Neural cell (in vitro differentiated cells): Measurements from ENCODE around the gene TTC21B. TPM values are rescaled to one million over a fixed set of nuclear protein-coding genes. Genes with fewer than 3 reads are reported as not detected.

ENCODE experiments used
- H2AFZ ChIP-seq: fragments of 200-600, 300-800 bp; sonication (generic), shearing (Covaris generic); 2 replicates; pipeline ENCODE4 v1.6.0; 2014; ENCODE audit warnings: low read depth, mild to moderate bottlenecking, antibody characterized with exemption, low read length, moderate library complexity
- H3F3A ChIP-seq: fragments of 200-600 bp; shearing (Covaris generic); 2 replicates; pipeline ENCODE4 v1.6.1; 2016; ENCODE audit warnings: mild to moderate bottlenecking, moderate library complexity, mixed read lengths, antibody characterized with exemption, low read length; ENCODE audit not compliant: insufficient read depth, poor library complexity, severe bottlenecking
- H3K27ac ChIP-seq: fragments of 200-600, 300-800 bp; sonication (generic), shearing (Covaris generic); 2 replicates; pipeline ENCODE4 v1.5.1; 2014; ENCODE audit warnings: mild to moderate bottlenecking, low read length, moderate library complexity
- H3K27me3 ChIP-seq: fragments of 300-800, 200-600 bp; sonication (generic), shearing (Covaris generic); 2 replicates; pipeline ENCODE4 v1.6.0; 2014; ENCODE audit warnings: mild to moderate bottlenecking, low read depth, low read length, moderate library complexity; ENCODE audit not compliant: insufficient read depth
- H3K36me3 ChIP-seq: fragments of 300-800, 200-600 bp; sonication (generic), shearing (Covaris generic); 2 replicates; pipeline ENCODE4 v1.5.1; 2014; ENCODE audit warnings: mild to moderate bottlenecking, antibody characterized with exemption, low read length, moderate library complexity; ENCODE audit not compliant: insufficient read depth
- H3K4me2 ChIP-seq: fragments of 300-800, 200-600 bp; sonication (generic), shearing (Covaris generic); 2 replicates; pipeline ENCODE4 v1.6.0; 2014; ENCODE audit warnings: mild to moderate bottlenecking, low read length
- H3K4me3 ChIP-seq: fragments of 300-800, 200-600 bp; sonication (generic), shearing (Covaris generic); 2 replicates; pipeline ENCODE4 v1.5.1; 2014; ENCODE audit warnings: mild to moderate bottlenecking, low read length, moderate library complexity
- H3K79me2 ChIP-seq: fragments of 200-600 bp; shearing (Covaris generic); replicated peaks from 2 replicates; pipeline ENCODE4 v1.6.0; 2014; ENCODE audit warnings: mild to moderate bottlenecking, low read length, moderate library complexity; ENCODE audit not compliant: insufficient read depth
- H3K9ac ChIP-seq: fragments of 300-800, 200-600 bp; sonication (generic), shearing (Covaris generic); 2 replicates; pipeline ENCODE4 v1.6.1; 2016; ENCODE audit warnings: mild to moderate bottlenecking, low read length, mixed read lengths
- H3K9me2 ChIP-seq: fragments of 200-600 bp; shearing (Covaris generic); 2 replicates; pipeline ENCODE4 v1.6.1; 2016; ENCODE audit warnings: mild to moderate bottlenecking, low read length, mixed read lengths; ENCODE audit not compliant: insufficient read depth
- H3K9me3 ChIP-seq: fragments of 200-600, 300-800 bp; sonication (generic), shearing (Covaris generic); 2 replicates; pipeline ENCODE4 v1.6.1; 2016; ENCODE audit warnings: mild to moderate bottlenecking, mixed run types, low read length, moderate library complexity, mixed read lengths
- H4K20me1 ChIP-seq: fragments of 200-600 bp; shearing (Covaris generic); 2 replicates; pipeline ENCODE4 v1.6.1; 2016; ENCODE audit warnings: mild to moderate bottlenecking, mixed run types; ENCODE audit not compliant: insufficient read depth
- CTCF ChIP-seq: fragments of 450-650 bp; IDR thresholded peaks from 2 replicates; pipeline ENCODE4 v1.5.1; 2014; ENCODE audit warnings: antibody characterized with exemption, mild to moderate bottlenecking, moderate library complexity; ENCODE audit not compliant: poor library complexity, severe bottlenecking
- EP300 ChIP-seq: fragments of 450-650 bp; conservative IDR thresholded peaks from 2 replicates; pipeline ENCODE4 v1.6.1; 2014; ENCODE audit warnings: antibody characterized with exemption, mild to moderate bottlenecking, moderate library complexity; ENCODE audit not compliant: poor library complexity, severe bottlenecking
- EZH2 ChIP-seq: fragments of 200-600, 300-800 bp; shearing (Covaris generic), sonication (generic); IDR thresholded peaks from 2 replicates; pipeline ENCODE4 v1.6.1; 2014; ENCODE audit warnings: antibody characterized with exemption, low read length, borderline replicate concordance, mild to moderate bottlenecking; ENCODE audit not compliant: insufficient read depth, poor library complexity, severe bottlenecking
- MXI1 ChIP-seq: fragments of 450-650 bp; conservative IDR thresholded peaks from 2 replicates; pipeline ENCODE4 v1.6.1; 2014; ENCODE audit warnings: antibody characterized with exemption, mild to moderate bottlenecking; ENCODE audit not compliant: poor library complexity, severe bottlenecking
- POLR2AphosphoS5 ChIP-seq: IDR thresholded peaks from 2 replicates; pipeline ENCODE4 v1.6.1; 2012
- RAD21 ChIP-seq: fragments of 450-650 bp; conservative IDR thresholded peaks from 2 replicates; pipeline ENCODE4 v1.6.1; 2014; ENCODE audit warnings: antibody characterized with exemption, mild to moderate bottlenecking, moderate library complexity
- REST ChIP-seq: IDR thresholded peaks from 2 replicates; pipeline ENCODE4 v1.6.1; 2012; ENCODE audit warnings: borderline replicate concordance
- SMC3 ChIP-seq: fragments of 450-650 bp; conservative IDR thresholded peaks from 2 replicates; pipeline ENCODE4 v1.6.1; 2014; ENCODE audit warnings: antibody characterized with exemption, mild to moderate bottlenecking, moderate library complexity; ENCODE audit not compliant: poor library complexity
- TAF1 ChIP-seq: IDR thresholded peaks from 2 replicates; pipeline ENCODE4 v1.6.1; 2012; ENCODE audit warnings: low read depth
- polyA plus RNA-seq: library from polyadenylated mRNA; depleted of rRNA; stranded (reverse); fragments of >200 nt; gene quantifications from 2 replicates; pipeline ENCODE4 v1.2.3, GENCODE V29; 2014

The TTC21B gene
- polyA plus RNA-seq, 1 donor from 2014 or later = 31.1 TPM

GRCh38 chr2:165902934-165903333, 50.6 kb downstream of the TTC21B start:
- Histone ChIP-seq H3K4me2 (no peak overlapping the region), H3K9me3 (no peaks in the 10 kb centered on the region), H3K9ac (no peak overlapping the region), H3K36me3 (peaks cover 8% of the 10 kb centered on the region), H3K9me2 (no peaks in the 10 kb centered on the region), H3K27ac (no peak overlapping the region), H2AFZ (no peak overlapping the region), H3K27me3 (no peaks in the 10 kb centered on the region), H4K20me1 (no peaks in the 10 kb centered on the region), H3F3A (no peaks in the 10 kb centered on the region), H3K4me3 (no peak overlapping the region), H3K79me2 (no peaks in the 10 kb centered on the region)
- TF ChIP-seq EZH2 = no peak
- no peak for TF ChIP-seq CTCF
- TF ChIP-seq SMC3 = no peak
- TF ChIP-seq EP300 = no peak

- H3K79me2 ChIP-seq = no peaks in the 10 kb centered on the region
- H3F3A ChIP-seq = no peaks in the 10 kb centered on the region
- H3K36me3 ChIP-seq = peaks cover 8% of the 10 kb centered on the region
- H3K9ac ChIP-seq = no peak overlapping the region
- no peaks in the 10 kb centered on the region for H3K9me2 ChIP-seq
- no peak for TF ChIP-seq CTCF
- TF ChIP-seq EZH2 = no peak
- no peak for TF ChIP-seq TAF1
- no peak for TF ChIP-seq POLR2AphosphoS5
- no peak for TF ChIP-seq MXI1
- no peak for TF ChIP-seq REST
- TF ChIP-seq SMC3 = no peak
- no peak for TF ChIP-seq RAD21
- no peak for TF ChIP-seq EP300
- H4K20me1 ChIP-seq = no peaks in the 10 kb centered on the region
- H3K27me3 ChIP-seq = no peaks in the 10 kb centered on the region
- H3K4me3 ChIP-seq = no peak overlapping the region
- H3K9me3 ChIP-seq = no peaks in the 10 kb centered on the region
- no peak overlapping the region for H3K27ac ChIP-seq
- H2AFZ ChIP-seq = no peak overlapping the region
- H3K4me2 ChIP-seq = no peak overlapping the region
Measured at GRCh38 chr2:165901620-165902298, 51.8 kb downstream of the TTC21B start.
